AG04449 (cell line): ENCODE measurements around the gene KIAA0825.

Experiments used
- CTCF ChIA-PET: fragments of 350-600 bp; formaldehyde crosslinking; extraction: SDS; loops from one replicate; lab custom pipeline; 2021; ENCODE audit warnings: antibody characterized with exemption; lab: Yijun Ruan, JAX
- POLR2A ChIA-PET: fragments of 400-600, 350-600 bp; formaldehyde crosslinking; extraction: SDS; loops from one replicate; lab custom pipeline; 2020; ENCODE audit warnings: antibody characterized with exemption, inconsistent platforms; lab: Yijun Ruan, JAX
- DNase-seq: peaks from one replicate; pipeline ENCODE4 v3.0.0-alpha.2; 2010; ENCODE audit warnings: low read depth, low spot score
- H3K4me3 ChIP-seq: 2 replicates; pipeline ENCODE4 v1.5.1; 2011; ENCODE audit warnings: low read depth, mild to moderate bottlenecking, control low read depth, low read length
- TF ChIP-seq, protein P1 (sequence below): IDR thresholded peaks from one replicate; pipeline ENCODE4 v1.5.1; 2011; ENCODE audit warnings: mild to moderate bottlenecking, moderate library complexity, low read length, control low read depth, inconsistent platforms; ENCODE audit not compliant: insufficient read depth; ENCODE audit errors: missing control alignments

Gene KIAA0825

GRCh38 chr5:94523018-94523417 is 95.4 kb downstream of the KIAA0825 start:
- CTCF ChIA-PET, result interaction anchor here (2.9 kb wide), 1 partner anchor 214 kb away, joined by 42 read pairs; no protein-coding TSS in a partner anchor
- POLR2A ChIA-PET, result no interaction called here
- TF ChIP-seq, protein P1, sequence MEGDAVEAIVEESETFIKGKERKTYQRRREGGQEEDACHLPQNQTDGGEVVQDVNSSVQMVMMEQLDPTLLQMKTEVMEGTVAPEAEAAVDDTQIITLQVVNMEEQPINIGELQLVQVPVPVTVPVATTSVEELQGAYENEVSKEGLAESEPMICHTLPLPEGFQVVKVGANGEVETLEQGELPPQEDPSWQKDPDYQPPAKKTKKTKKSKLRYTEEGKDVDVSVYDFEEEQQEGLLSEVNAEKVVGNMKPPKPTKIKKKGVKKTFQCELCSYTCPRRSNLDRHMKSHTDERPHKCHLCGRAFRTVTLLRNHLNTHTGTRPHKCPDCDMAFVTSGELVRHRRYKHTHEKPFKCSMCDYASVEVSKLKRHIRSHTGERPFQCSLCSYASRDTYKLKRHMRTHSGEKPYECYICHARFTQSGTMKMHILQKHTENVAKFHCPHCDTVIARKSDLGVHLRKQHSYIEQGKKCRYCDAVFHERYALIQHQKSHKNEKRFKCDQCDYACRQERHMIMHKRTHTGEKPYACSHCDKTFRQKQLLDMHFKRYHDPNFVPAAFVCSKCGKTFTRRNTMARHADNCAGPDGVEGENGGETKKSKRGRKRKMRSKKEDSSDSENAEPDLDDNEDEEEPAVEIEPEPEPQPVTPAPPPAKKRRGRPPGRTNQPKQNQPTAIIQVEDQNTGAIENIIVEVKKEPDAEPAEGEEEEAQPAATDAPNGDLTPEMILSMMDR, result no peak

GRCh38 chr5:94522117-94522516 is 96.3 kb downstream of the KIAA0825 start:
- TF ChIP-seq, protein P1, result no peak
- no peak overlapping the region for H3K4me3 ChIP-seq
- DNase-seq, result no peak
- CTCF ChIA-PET, result no interaction called here
- POLR2A ChIA-PET, result no interaction called here

More at GRCh38 chr5:94523018-94523417, 95.4 kb downstream of the KIAA0825 start:
- DNase-seq, result no peak
- H3K4me3 ChIP-seq, result no peak overlapping the region

DNA sequence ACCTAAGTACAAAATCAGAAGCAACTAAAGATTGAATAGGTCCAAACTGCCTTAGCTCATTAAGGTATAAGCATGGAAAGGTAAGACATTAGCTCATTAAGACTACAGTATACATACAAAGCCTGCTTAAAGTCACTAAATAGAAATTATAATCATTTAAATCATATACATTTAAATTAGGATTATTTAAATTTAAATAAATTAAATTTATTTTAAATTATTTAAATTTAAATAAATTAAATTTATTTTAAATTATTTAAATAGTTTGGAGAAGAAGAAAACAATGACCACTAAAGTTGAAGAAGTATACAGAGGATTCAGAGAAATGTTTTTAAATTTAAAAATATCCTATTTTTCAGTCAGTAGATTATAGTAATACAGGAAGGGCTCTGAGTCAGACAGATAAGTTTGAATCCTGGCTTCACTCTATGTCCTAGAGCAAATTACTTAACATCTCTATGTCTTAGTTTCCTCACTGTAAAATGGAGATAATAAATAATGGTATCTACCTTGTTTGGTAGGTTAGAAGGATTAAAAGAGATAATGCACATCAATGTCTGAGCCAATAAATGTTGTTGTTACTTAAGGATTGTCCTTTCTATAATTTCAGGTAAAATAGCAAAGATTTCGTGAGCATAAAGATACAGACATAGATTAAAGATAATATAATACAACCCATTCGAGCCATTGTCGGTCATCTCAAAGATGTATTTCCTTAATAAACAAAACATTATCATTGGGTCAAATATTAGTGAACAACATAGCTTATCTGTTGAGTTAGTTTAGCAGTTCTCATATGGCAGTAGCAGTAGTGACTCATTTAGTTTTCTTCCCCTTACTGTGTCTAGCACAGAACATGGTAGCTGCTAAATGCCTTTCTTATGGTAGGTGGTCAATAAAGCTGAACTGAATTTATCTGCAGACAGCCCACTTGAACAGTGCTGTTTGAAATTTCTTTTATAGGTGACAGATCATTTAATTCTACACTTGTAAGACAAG is 100.6 kb downstream of the KIAA0825 start:
- H3K4me3 ChIP-seq, result no peak overlapping the region
- POLR2A ChIA-PET, result no interaction called here
- DNase-seq, result no peak
- TF ChIP-seq, protein P1, result no peak
- CTCF ChIA-PET, result no interaction called here

DNA sequence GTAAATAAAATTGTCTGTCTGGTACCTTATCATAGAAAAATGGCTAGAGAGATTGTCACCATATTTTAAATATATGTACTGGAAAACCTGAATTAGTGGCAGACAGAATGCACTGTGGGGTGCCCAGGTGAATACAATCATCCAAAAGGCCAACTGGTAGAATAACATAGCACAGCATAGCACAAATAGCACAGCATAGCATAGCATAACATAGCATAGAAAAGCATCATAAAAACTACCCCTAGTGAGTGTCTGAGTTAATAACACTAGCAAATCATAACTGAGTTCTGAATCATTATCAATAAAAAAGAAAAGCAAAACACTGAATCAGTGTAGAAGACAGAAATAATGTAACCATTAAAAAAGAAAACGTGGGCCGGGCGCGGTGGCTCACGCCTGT is 102.3 kb downstream of the KIAA0825 start:
- H3K4me3 ChIP-seq, result no peak overlapping the region
- CTCF ChIA-PET, result interaction anchor here (0.9 to 1.5 kb wide), 2 partner anchors 11 to 177 kb away, joined by 3 read pairs; no protein-coding TSS in a partner anchor
- POLR2A ChIA-PET, result no interaction called here
- DNase-seq, result no peak
- TF ChIP-seq, protein P1, result no peak

GRCh38 chr5:94508461-94509148 is 109.8 kb downstream of the KIAA0825 start:
- CTCF ChIA-PET, result interaction anchor here (1.9 kb wide), 1 partner anchor 16 kb away, joined by 5 read pairs; no protein-coding TSS in a partner anchor

More at GRCh38 chr5:94508461-94509148, 109.8 kb downstream of the KIAA0825 start:
- TF ChIP-seq, protein P1, result no peak
- DNase-seq, result no peak
- H3K4me3 ChIP-seq, result no peak overlapping the region
- POLR2A ChIA-PET, result no interaction called here
